ENCODE measurements around the gene SETD2. TPM values are rescaled to one million over a fixed set of nuclear protein-coding genes. Genes with fewer than 3 reads are reported as not detected.
"Not testable (repeated sequence)": the region's sequence is repeated elsewhere in the genome, so short reads cannot be mapped to it uniquely, and the experiment has no call there.

SETD2 gene
- total RNA-seq, 3 donors from 2014 or later (not counting 1 experiment from before 2014, with no cell fraction given) = 86.5 to 104 (median 95.9) TPM

DNA sequence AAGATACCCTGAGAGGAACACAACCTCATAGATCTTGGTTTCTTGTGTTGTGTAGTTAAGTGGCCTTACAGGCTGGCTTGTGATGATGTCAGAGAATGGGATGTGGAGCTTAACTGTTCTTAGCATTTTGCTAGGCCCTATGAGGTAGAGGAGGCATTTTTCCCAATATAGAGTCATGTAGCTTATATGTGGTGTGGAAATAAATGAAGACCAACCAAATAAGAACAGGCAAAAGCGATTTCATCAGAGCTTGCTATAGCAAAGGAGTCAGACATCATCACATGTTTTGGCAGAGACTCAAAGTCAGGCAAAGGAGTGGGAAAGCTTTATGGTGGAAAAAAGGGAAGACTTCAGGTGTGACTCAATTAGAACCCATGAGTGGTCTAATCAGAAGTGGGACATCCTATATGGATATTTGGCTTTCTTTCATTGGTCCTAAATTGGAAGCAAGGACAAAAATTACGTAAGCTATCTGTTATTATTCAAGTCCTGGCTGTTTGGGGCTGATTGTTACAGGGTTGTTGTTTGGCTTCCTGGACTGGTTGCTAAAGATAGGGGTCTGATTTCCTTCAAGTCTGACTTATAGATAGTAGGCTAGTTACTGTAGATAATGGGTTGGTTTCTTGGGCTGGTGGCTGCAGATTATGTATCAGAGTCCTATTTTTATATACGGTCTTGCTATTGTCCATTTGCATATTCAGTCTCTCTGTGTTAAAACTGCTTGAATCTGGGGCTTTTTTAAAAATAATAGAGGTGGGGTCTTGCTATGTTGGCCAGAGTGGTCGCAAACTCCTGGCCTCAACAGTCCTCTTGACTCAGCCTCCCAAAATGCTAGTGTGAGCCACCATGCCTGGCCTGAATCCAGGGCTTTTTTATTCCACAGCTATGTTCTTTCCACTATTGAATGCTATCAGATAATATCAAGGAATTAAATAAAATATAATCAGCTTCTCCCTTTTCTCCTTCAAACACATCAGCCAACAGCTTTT, 30.3 kb upstream of the SETD2 start:
- Histone ChIP-seq H3K9me3 (ENCODE audit: control insufficient read depth, insufficient read depth, low read length) (no peaks in the 10 kb centered on the region), H3K4me1 (ENCODE audit: control insufficient read depth, insufficient read depth, low read length) (no peaks in the 10 kb centered on the region), H3K36me3 (ENCODE audit: control insufficient read depth, insufficient read depth, low read length) (no peaks in the 10 kb centered on the region), H3K27me3 (ENCODE audit: control insufficient read depth, insufficient read depth, low read length) (no peaks in the 10 kb centered on the region), H3K27ac (ENCODE audit: low read length) (no peak overlapping the region), H3K4me3 (ENCODE audit: low read length) (no peak overlapping the region)
- H3K27me3 Mint-ChIP-seq (ENCODE audit: low read depth in 2 of 2) = no peaks in the 10 kb centered on the region
- DNase-seq (no peak), ATAC-seq (no peak)
- H3K27ac Mint-ChIP-seq = no peak overlapping the region
- H3K36me3 Mint-ChIP-seq = no peaks in the 10 kb centered on the region
- no peaks in the 10 kb centered on the region for H3K4me1 Mint-ChIP-seq
- 92% methylated on average over 4 of the region's 4 CpGs for WGBS (ENCODE audit: insufficient coverage)
- intact Hi-C loops (cut with micrococcal nuclease) = no loop called here
- no peak overlapping the region for H3K4me3 Mint-ChIP-seq
- no peaks in the 10 kb centered on the region for H3K9me3 Mint-ChIP-seq
- TF ChIP-seq, protein P1, sequence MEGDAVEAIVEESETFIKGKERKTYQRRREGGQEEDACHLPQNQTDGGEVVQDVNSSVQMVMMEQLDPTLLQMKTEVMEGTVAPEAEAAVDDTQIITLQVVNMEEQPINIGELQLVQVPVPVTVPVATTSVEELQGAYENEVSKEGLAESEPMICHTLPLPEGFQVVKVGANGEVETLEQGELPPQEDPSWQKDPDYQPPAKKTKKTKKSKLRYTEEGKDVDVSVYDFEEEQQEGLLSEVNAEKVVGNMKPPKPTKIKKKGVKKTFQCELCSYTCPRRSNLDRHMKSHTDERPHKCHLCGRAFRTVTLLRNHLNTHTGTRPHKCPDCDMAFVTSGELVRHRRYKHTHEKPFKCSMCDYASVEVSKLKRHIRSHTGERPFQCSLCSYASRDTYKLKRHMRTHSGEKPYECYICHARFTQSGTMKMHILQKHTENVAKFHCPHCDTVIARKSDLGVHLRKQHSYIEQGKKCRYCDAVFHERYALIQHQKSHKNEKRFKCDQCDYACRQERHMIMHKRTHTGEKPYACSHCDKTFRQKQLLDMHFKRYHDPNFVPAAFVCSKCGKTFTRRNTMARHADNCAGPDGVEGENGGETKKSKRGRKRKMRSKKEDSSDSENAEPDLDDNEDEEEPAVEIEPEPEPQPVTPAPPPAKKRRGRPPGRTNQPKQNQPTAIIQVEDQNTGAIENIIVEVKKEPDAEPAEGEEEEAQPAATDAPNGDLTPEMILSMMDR (IDR thresholded peaks at IDR 0.05) = no peak

DNA sequence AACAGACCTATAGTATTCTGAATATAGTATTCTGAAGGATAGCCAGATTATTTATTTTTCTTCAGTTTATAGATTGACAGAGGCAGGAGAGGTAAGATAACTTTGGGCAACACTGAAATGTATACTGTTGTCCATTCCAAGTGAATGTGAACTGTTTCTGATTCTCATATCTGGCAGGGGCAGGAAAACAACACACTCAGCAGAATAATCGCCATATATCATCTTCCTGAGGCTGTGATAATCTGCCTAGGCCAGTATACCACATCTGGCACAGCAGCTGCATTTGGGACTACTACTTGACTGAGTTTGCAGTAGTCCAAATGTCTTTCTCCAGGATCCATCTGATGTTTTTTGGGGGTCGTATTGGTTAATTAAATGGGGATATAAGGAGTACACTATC, 22.4 kb upstream of the SETD2 start:
- Mint-ChIP-seq H3K36me3 (no peaks in the 10 kb centered on the region), H3K9me3 (no peaks in the 10 kb centered on the region), H3K4me3 (no peak overlapping the region), H3K27me3 (ENCODE audit: low read depth in 2 of 2) (no peaks in the 10 kb centered on the region), H3K27ac (no peak overlapping the region), H3K4me1 (no peaks in the 10 kb centered on the region)
- 82% methylated on average over 2 of the region's 2 CpGs for WGBS (ENCODE audit: insufficient coverage)
- no peaks in the 10 kb centered on the region for H3K27me3 ChIP-seq (ENCODE audit: control insufficient read depth, insufficient read depth, low read length)
- H3K36me3 ChIP-seq (ENCODE audit: control insufficient read depth, insufficient read depth, low read length) = no peaks in the 10 kb centered on the region
- DNase-seq (no peak), ATAC-seq (no peak)
- no peak overlapping the region for H3K4me3 ChIP-seq (ENCODE audit: low read length)
- intact Hi-C loops (cut with micrococcal nuclease) = no loop called here
- no peaks in the 10 kb centered on the region for H3K4me1 ChIP-seq (ENCODE audit: control insufficient read depth, insufficient read depth, low read length)
- no peaks in the 10 kb centered on the region for H3K9me3 ChIP-seq (ENCODE audit: control insufficient read depth, insufficient read depth, low read length)
- no peak overlapping the region for H3K27ac ChIP-seq (ENCODE audit: low read length)
- TF ChIP-seq, protein P1 (IDR thresholded peaks at IDR 0.05) = no peak

DNA sequence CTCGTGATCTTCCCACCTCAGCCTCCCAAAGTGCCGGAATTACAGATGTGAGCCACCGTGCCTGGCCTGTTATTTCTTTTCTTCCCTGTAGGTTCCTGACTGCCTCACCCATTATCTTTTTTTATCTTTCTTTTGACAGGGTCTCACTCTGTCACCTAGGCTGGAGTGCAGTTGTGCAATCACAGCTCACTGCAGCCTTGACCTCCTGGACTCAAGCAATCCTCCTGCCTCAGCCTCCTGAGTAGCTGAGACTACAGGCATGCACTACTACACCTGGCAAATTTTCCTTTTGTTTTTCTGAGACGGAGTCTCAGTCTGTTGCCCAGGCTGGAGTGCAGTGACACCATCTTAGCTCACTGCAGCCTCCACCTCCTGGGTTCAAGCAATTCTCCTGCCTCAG, 17.8 kb upstream of the SETD2 start:
- H3K27me3 Mint-ChIP-seq (ENCODE audit: low read depth in 2 of 2); H3K27ac ChIP-seq (ENCODE audit: low read length); H3K36me3 Mint-ChIP-seq; intact Hi-C loops (cut with micrococcal nuclease); H3K27ac Mint-ChIP-seq; H3K4me3 ChIP-seq (ENCODE audit: low read length); H3K4me1 Mint-ChIP-seq; ATAC-seq; H3K9me3 Mint-ChIP-seq; H3K27me3 ChIP-seq (ENCODE audit: control insufficient read depth, insufficient read depth, low read length); H3K4me1 ChIP-seq (ENCODE audit: control insufficient read depth, insufficient read depth, low read length); H3K4me3 Mint-ChIP-seq; DNase-seq; H3K36me3 ChIP-seq (ENCODE audit: control insufficient read depth, insufficient read depth, low read length); H3K9me3 ChIP-seq (ENCODE audit: control insufficient read depth, insufficient read depth, low read length): not testable (repeated sequence)
- 97% methylated on average over 4 of the region's 4 CpGs for WGBS (ENCODE audit: insufficient coverage)

DNA sequence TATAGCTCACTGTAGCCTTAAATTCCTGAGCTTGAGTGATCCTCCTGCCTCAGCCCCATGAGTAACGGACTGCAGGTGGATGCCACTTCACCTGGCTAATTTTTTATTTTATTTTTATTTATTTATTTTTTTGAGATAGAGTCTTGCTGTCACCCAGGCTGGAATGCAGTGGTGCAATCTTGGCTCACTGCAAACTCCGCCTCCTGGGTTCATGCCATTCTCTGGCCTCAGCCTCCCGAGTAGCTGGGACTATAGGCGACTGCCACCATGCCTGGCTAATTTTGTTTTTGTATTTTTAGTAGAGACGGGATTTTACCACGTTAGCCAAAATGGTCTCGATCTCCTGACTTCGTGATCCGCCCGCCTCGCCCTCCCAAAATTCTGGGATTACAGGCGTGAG, 16.1 kb upstream of the SETD2 start:
- H3K4me3 Mint-ChIP-seq; H3K27me3 ChIP-seq (ENCODE audit: control insufficient read depth, insufficient read depth, low read length); H3K4me1 ChIP-seq (ENCODE audit: control insufficient read depth, insufficient read depth, low read length); H3K36me3 ChIP-seq (ENCODE audit: control insufficient read depth, insufficient read depth, low read length); H3K9me3 ChIP-seq (ENCODE audit: control insufficient read depth, insufficient read depth, low read length); H3K27ac Mint-ChIP-seq; H3K27ac ChIP-seq (ENCODE audit: low read length); H3K9me3 Mint-ChIP-seq; ATAC-seq; H3K4me3 ChIP-seq (ENCODE audit: low read length); H3K4me1 Mint-ChIP-seq; H3K36me3 Mint-ChIP-seq; H3K27me3 Mint-ChIP-seq (ENCODE audit: low read depth in 2 of 2); intact Hi-C loops (cut with micrococcal nuclease); DNase-seq: not testable (repeated sequence)
- 96% methylated on average over 12 of the region's 12 CpGs for WGBS (ENCODE audit: insufficient coverage)

All from natural killer cell (primary cell).